ENCODE results near the gene PEAK1.

GRCh38 chr15:77455696-77456321 is 35.9 kb upstream of the PEAK1 start:
- TF ChIP-seq, protein P1, sequence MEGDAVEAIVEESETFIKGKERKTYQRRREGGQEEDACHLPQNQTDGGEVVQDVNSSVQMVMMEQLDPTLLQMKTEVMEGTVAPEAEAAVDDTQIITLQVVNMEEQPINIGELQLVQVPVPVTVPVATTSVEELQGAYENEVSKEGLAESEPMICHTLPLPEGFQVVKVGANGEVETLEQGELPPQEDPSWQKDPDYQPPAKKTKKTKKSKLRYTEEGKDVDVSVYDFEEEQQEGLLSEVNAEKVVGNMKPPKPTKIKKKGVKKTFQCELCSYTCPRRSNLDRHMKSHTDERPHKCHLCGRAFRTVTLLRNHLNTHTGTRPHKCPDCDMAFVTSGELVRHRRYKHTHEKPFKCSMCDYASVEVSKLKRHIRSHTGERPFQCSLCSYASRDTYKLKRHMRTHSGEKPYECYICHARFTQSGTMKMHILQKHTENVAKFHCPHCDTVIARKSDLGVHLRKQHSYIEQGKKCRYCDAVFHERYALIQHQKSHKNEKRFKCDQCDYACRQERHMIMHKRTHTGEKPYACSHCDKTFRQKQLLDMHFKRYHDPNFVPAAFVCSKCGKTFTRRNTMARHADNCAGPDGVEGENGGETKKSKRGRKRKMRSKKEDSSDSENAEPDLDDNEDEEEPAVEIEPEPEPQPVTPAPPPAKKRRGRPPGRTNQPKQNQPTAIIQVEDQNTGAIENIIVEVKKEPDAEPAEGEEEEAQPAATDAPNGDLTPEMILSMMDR (IDR thresholded peaks at IDR 0.05; ENCODE audit: insufficient read depth, low read length, poor library complexity, severe bottlenecking), result no peak
- TF ChIP-seq EZH2phosphoT487 (conservative IDR thresholded peaks at IDR 0.05; ENCODE audit: low read length), result no peak

All from SU-DHL-6 (cell line).